KOPT-K1 (cell line): ENCODE measurements around the gene CHPF.

Experiments used
- H3K27ac ChIP-seq: fragments of 200-600 bp; sonication (generic); 2 replicates; pipeline ENCODE4 v1.5.1; 2016; ENCODE audit warnings: antibody characterized with exemption, mild to moderate bottlenecking, low read depth, low read length; ENCODE audit not compliant: poor library complexity, severe bottlenecking
- H3K36me3 ChIP-seq: fragments of 200-600 bp; sonication (generic); 2 replicates; pipeline ENCODE4 v1.5.1; 2017; ENCODE audit warnings: antibody characterized with exemption, mild to moderate bottlenecking, low read length, moderate library complexity; ENCODE audit not compliant: insufficient read depth
- H3K9me3 ChIP-seq: fragments of 200-600 bp; sonication (generic); 2 replicates; pipeline ENCODE4 v1.5.1; 2017; ENCODE audit warnings: antibody characterized with exemption, low read length, mild to moderate bottlenecking; ENCODE audit not compliant: insufficient read depth, poor library complexity, severe bottlenecking

Gene CHPF

DNA sequence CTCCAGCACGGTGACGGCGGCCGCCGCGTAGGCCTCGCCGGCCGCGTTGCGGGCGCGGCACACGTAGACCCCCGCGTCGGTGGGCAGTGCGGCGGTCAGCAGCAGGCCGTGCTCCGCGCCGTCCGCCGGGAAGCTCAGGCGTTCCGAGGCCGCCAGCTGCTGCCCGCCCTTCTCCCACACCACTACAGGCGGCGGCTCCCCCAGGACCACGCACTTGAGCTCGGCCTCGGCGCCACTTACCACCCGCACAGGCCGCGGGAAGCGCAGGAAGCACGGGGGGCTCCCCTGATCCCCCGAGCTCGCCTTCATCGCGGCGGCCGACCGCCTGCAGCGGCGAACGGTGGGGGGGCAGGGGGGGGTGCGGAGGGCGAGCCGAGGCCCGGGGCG is 27.3 kb upstream of the CHPF start:
- H3K9me3 ChIP-seq: no peaks in the 10 kb centered on the region
- no peak overlapping the region for H3K27ac ChIP-seq
- H3K36me3 ChIP-seq: no peaks in the 10 kb centered on the region

DNA sequence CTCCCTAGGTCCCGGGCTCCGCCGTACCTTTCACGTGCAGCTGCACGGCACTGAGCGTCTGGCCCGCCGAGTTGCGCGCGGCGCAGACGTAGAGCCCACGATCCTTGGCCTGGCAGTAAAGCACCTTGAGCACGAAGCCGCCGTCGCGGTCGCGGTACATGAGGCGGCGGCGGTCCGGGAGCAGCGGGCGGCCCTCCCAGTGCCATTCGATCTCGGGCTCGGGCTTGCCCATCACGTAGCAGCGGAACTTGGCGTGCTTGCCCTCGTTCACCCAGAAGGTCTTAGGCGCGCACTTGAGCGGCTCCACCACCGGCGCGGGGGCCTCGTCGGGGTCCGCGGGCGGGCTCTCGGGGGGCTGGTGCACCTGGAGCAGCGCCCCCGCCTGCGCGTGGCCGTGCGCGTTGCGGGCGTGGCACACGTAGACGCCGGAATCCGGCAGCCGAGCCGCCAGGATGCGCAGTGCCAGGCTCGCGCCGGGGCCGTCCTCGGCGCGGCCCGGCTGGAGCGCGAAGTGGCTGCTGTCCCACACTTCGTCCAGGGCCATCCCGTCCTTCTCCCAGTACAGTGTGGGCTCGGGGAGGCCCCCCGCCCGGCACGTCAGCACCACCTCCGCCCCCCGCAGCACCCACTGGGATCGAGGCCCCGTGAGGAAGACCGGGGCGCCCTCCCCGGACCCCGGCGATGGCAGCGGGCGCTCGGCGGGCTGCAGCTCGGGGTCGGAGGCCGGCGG is 26.8 kb upstream of the CHPF start:
- H3K9me3 ChIP-seq: no peaks in the 10 kb centered on the region
- no peaks in the 10 kb centered on the region for H3K36me3 ChIP-seq
- H3K27ac ChIP-seq: no peak overlapping the region

DNA sequence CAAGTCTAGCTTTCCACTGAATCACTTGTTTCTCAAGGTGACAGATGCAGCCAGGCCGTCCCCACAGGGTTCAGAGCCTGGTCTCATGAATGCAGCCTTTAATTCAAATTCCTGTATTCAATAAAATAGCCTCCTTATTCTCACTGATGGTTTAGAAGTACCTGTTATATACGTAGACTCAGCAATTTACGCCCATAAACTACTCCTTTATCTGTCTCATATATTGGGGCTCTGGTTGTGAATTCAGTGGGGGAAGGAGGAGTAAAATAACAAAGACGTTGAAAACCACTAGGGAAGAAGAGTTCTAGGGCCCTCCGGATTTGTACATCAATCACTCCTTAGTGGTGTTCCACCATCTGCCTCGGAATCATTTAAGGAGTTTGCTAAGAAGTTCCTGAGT is 26.0 kb upstream of the CHPF start:
- Histone ChIP-seq H3K36me3 (no peaks in the 10 kb centered on the region), H3K27ac (no peak overlapping the region), H3K9me3 (no peaks in the 10 kb centered on the region)

- Histone ChIP-seq H3K36me3 (no peaks in the 10 kb centered on the region), H3K27ac (no peak overlapping the region), H3K9me3 (no peaks in the 10 kb centered on the region)
These were observed 25.4 kb upstream of the CHPF start for GRCh38 chr2:219569041-219569440.

- Histone ChIP-seq H3K27ac (no peak overlapping the region), H3K36me3 (no peaks in the 10 kb centered on the region), H3K9me3 (no peaks in the 10 kb centered on the region)
These were observed 24.3 kb upstream of the CHPF start for GRCh38 chr2:219567791-219568361.

DNA sequence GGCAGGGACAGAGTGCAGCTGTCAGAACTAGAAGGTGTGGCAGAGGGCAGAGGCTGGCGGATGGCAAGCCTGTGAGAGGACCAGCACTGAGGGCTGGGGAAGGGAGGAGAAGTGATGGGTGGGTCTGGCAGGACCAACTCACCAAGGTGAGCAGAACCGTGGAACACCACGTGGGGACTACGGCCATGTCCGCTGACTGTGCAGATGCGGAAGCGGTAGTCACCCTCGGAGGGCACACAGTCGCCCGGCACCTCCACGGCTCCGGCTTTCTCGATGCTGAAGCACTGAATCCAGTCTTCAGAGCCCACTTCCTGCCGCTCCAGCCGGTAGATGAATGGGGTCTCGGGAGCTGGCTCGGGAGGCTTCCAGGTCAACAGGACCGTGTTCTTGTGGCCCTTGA is 23.5 kb upstream of the CHPF start:
- H3K27ac ChIP-seq: no peak overlapping the region
- no peaks in the 10 kb centered on the region for H3K36me3 ChIP-seq
- H3K9me3 ChIP-seq: no peaks in the 10 kb centered on the region

GRCh38 chr2:219566640-219567039 is 23.0 kb upstream of the CHPF start:
- Histone ChIP-seq H3K27ac (no peak overlapping the region), H3K36me3 (no peaks in the 10 kb centered on the region), H3K9me3 (no peaks in the 10 kb centered on the region)

DNA sequence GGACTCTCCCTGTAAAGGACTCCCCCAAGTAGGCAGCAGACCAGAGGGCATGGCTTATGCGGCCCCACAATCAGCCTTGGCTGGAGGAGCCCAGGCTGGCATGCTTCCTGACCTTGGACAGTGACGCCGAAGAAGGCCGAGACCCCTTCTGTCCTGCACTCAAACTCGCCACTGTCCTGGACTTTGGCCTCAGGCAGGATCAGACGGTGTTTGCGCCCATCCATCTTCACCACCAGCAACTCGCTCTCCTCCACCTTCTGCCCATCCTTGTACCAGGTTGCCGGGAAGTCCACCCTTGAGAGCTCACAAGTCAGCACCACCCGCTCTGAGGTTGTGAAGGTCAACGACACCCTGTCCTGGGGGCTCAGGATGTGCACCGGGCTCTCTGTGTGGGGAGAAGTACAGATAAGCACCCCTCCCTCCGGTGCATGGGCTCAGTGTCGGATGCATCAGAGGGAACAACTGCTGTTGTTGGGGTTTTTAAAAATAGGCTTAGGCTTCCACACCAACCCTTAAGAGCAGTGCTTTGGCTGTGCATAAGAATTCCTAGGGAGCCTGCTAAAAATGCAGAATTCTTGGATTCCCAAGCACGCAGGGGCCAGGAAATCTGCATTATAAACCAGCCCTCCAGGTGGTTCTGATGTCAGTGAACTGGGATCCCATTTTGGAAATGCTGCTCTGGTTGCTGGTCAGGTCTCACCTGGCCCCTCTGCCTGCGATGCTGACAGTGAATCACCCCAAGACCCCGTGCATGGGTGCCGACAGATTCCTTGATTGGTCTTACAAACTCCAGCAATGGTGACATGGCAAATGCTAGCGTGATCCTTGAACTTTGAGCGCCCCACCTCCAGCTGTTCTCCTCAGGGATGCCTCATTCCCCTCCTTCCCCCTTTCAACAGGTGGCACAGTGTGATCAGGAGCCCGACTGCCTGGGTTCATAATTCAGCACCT is 21.8 kb upstream of the CHPF start:
- Histone ChIP-seq H3K36me3 (no peaks in the 10 kb centered on the region), H3K27ac (no peak overlapping the region), H3K9me3 (no peaks in the 10 kb centered on the region)

DNA sequence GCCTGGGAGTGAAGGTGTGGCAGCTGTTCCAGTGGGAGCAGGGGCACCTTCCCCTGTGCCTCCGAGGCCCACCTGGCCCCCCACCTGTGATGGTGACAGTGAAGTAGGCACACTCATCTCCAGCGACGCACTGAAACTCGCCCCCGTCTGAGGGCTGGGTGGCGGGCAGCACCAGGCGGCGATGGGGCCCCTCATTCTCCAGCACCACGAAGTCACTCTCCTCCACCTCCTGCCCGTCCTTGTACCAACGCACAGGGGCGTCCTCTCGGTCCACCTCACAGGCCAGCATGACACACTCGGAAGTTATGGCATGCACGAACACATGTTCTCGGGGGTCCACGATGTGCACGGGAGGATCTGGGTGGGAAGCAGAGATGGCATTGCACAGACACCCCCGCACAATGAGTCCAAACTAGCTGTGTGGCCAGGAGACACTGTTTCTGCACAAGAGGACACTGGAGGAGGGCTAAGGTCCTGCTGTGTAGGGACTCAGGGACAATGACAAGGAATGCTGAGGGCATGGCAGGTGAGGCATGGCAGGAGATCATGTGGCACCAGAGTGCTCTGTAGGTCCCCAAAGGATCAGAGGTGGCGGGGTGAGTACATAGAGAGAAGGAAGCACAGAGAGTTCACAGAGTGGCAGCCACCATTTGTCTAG is 19.8 kb upstream of the CHPF start:
- no peak overlapping the region for H3K27ac ChIP-seq
- H3K36me3 ChIP-seq: no peaks in the 10 kb centered on the region
- H3K9me3 ChIP-seq: no peaks in the 10 kb centered on the region

GRCh38 chr2:219562049-219563020 is 18.7 kb upstream of the CHPF start:
- H3K27ac ChIP-seq: no peak overlapping the region
- no peaks in the 10 kb centered on the region for H3K36me3 ChIP-seq
- H3K9me3 ChIP-seq: no peaks in the 10 kb centered on the region

GRCh38 chr2:219561179-219562048 is 17.8 kb upstream of the CHPF start:
- H3K36me3 ChIP-seq: no peaks in the 10 kb centered on the region
- H3K27ac ChIP-seq: no peak overlapping the region
- H3K9me3 ChIP-seq: no peaks in the 10 kb centered on the region

DNA sequence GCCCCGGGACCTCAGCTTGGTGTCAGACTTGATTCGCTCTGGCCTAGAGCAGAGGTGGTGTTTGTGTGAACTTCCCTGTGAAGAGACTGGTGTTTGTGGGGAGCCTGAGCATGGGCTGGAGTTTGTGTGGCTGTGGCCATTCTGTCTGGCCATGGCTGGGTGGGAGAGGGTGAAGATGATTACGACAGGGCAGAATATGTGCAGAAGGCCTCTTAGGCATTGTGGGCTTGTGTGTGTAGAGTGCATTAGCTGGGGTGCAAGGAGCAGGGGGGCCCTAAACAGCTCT is 17.2 kb upstream of the CHPF start:
- H3K9me3 ChIP-seq: no peaks in the 10 kb centered on the region
- no peaks in the 10 kb centered on the region for H3K36me3 ChIP-seq
- no peak overlapping the region for H3K27ac ChIP-seq

- Histone ChIP-seq H3K27ac (no peak overlapping the region), H3K36me3 (no peaks in the 10 kb centered on the region)
These were observed 16.7 kb upstream of the CHPF start for GRCh38 chr2:219560037-219560892.

More at GRCh38 chr2:219560037-219560892, 16.7 kb upstream of the CHPF start:
- H3K9me3 ChIP-seq: no peaks in the 10 kb centered on the region
